SK-N-MC (cell line): ENCODE results near the gene ZDHHC22.

Experiments used
- EZH2 ChIP-seq: fragments of 200-600 bp; sonication (generic); IDR thresholded peaks from one replicate; pipeline ENCODE4 v1.6.1; 2017; ENCODE audit warnings: antibody characterized with exemption
- FOXP2 ChIP-seq: optimal IDR thresholded peaks from 2 replicates; pipeline ENCODE3; 2011; ENCODE audit warnings: mild to moderate bottlenecking, moderate library complexity; ENCODE audit not compliant: insufficient read depth; ENCODE audit errors: extremely low read length, control extremely low read depth
- POLR2AphosphoS5 ChIP-seq: IDR thresholded peaks from 2 replicates; pipeline ENCODE4 v1.6.1; 2012; ENCODE audit warnings: mild to moderate bottlenecking, low read depth, low read length, borderline replicate concordance

GRCh38 chr14:77142005-77142800 is 612 bp upstream of the ZDHHC22 start:
- TF ChIP-seq EZH2: no peak
- TF ChIP-seq POLR2AphosphoS5: no peak
- TF ChIP-seq FOXP2: no peak
